ENCODE data around the gene ASPA. TPM values are rescaled to one million over a fixed set of nuclear protein-coding genes. Genes with fewer than 3 reads are reported as not detected.
"Not testable (repeated sequence)": the region's sequence is repeated elsewhere in the genome, so short reads cannot be mapped to it uniquely, and the experiment has no call there.

The ASPA gene
- not detected for polyA plus RNA-seq (2013, experiment 1 of 2)
- not detected for polyA plus RNA-seq (2013, experiment 2 of 2)

- Histone ChIP-seq H3K4me3 (ENCODE audit: low read length) (no peak within 1 kb of the TSS), H3K27me3 (ENCODE audit: insufficient read depth, low read length) (no peaks in the 10 kb centered on the region)
Measured at GRCh38 chr17:3475812-3476610, at the start of gene ASPA. ASPA (plus strand) TSS chr17:3475997; CDS start chr17:3476160, 163 bp downstream.

GRCh38 chr17:3433215-3433614 lies 42.6 kb upstream of the ASPA start:
- not testable (repeated sequence) for H3K36me3 ChIP-seq (ENCODE audit: insufficient read depth, low read length)
- 36% methylated on average over 7 of the region's 7 CpGs for WGBS

More at GRCh38 chr17:3475812-3476610, at the start of gene ASPA:
- Histone ChIP-seq H3K9ac (ENCODE audit: low read depth, low read length) (no peak within 1 kb of the TSS), H3K4me1 (ENCODE audit: insufficient read depth, low read length) (peaks cover 13% of the 10 kb centered on the region; the same call in 1 of the 2 replicates), H3K27ac (ENCODE audit: low read depth, low read length) (no peak within 1 kb of the TSS), H3K36me3 (ENCODE audit: insufficient read depth, low read length) (no peaks in the 10 kb centered on the region), H3K9me3 (ENCODE audit: insufficient read depth, low read depth, low read length) (no peaks in the 10 kb centered on the region)
- WGBS, result 84% methylated on average over 7 of the region's 7 CpGs

GRCh38 chr17:3433741-3434140 lies 42.1 kb upstream of the ASPA start, which contains the start of gene OR1E2:
OR1E2 (minus strand) TSS chr17:3433841; CDS start chr17:3433841, 0 bp downstream.
- no peak within 1 kb of the TSS for H3K27ac ChIP-seq (ENCODE audit: low read depth, low read length)
- H3K9ac ChIP-seq (ENCODE audit: low read depth, low read length), result no peak within 1 kb of the TSS
- 74% methylated on average over 3 of the region's 3 CpGs for WGBS
- no peaks in the 10 kb centered on the region for H3K36me3 ChIP-seq (ENCODE audit: insufficient read depth, low read length)
- no peaks in the 10 kb centered on the region for H3K27me3 ChIP-seq (ENCODE audit: insufficient read depth, low read length)
- H3K4me3 ChIP-seq (ENCODE audit: low read length), result no peak within 1 kb of the TSS
- no peaks in the 10 kb centered on the region; the same call in 1 of the 2 replicates for H3K4me1 ChIP-seq (ENCODE audit: insufficient read depth, low read length)
- peaks cover 12% of the 10 kb centered on the region; the same call in 1 of the 2 replicates for H3K9me3 ChIP-seq (ENCODE audit: insufficient read depth, low read depth, low read length)

More at GRCh38 chr17:3433215-3433614, 42.6 kb upstream of the ASPA start:
- H3K9ac ChIP-seq (ENCODE audit: low read depth, low read length); H3K27me3 ChIP-seq (ENCODE audit: insufficient read depth, low read length); H3K4me3 ChIP-seq (ENCODE audit: low read length); H3K4me1 ChIP-seq (ENCODE audit: insufficient read depth, low read length); H3K27ac ChIP-seq (ENCODE audit: low read depth, low read length): not testable (repeated sequence)
- H3K9me3 ChIP-seq (ENCODE audit: insufficient read depth, low read depth, low read length), result peaks cover 12% of the 10 kb centered on the region; the same call in 1 of the 2 replicates

- Histone ChIP-seq H3K9ac (ENCODE audit: low read depth, low read length) (no peak overlapping the region), H3K27me3 (ENCODE audit: insufficient read depth, low read length) (no peaks in the 10 kb centered on the region), H3K4me3 (ENCODE audit: low read length) (no peak overlapping the region), H3K9me3 (ENCODE audit: insufficient read depth, low read depth, low read length) (no peaks in the 10 kb centered on the region), H3K36me3 (ENCODE audit: insufficient read depth, low read length) (no peaks in the 10 kb centered on the region), H3K4me1 (ENCODE audit: insufficient read depth, low read length) (no peaks in the 10 kb centered on the region; the same call in 1 of the 2 replicates), H3K27ac (ENCODE audit: low read depth, low read length) (no peak overlapping the region)
- 45% methylated on average over 1 of the region's 1 CpG for WGBS
Measured at GRCh38 chr17:3438368-3438767, 37.4 kb upstream of the ASPA start.

GRCh38 chr17:3440451-3440850 lies 35.3 kb upstream of the ASPA start:
- H3K9ac ChIP-seq (ENCODE audit: low read depth, low read length), result no peak overlapping the region
- H3K36me3 ChIP-seq (ENCODE audit: insufficient read depth, low read length), result no peaks in the 10 kb centered on the region
- WGBS, result 93% methylated on average over 1 of the region's 2 CpGs

GRCh38 chr17:3447625-3448024 lies 28.2 kb upstream of the ASPA start:
- H3K4me1 ChIP-seq (ENCODE audit: insufficient read depth, low read length), result no peaks in the 10 kb centered on the region
- no peak overlapping the region for H3K9ac ChIP-seq (ENCODE audit: low read depth, low read length)
- H3K4me3 ChIP-seq (ENCODE audit: low read length), result no peak overlapping the region
- 64% methylated on average over 2 of the region's 2 CpGs for whole genome bisulfite sequencing
- no peak overlapping the region for H3K27ac ChIP-seq (ENCODE audit: low read depth, low read length)
- no peaks in the 10 kb centered on the region for H3K27me3 ChIP-seq (ENCODE audit: insufficient read depth, low read length)
- no peaks in the 10 kb centered on the region for H3K36me3 ChIP-seq (ENCODE audit: insufficient read depth, low read length)
- no peaks in the 10 kb centered on the region for H3K9me3 ChIP-seq (ENCODE audit: insufficient read depth, low read depth, low read length)

More at GRCh38 chr17:3440451-3440850, 35.3 kb upstream of the ASPA start:
- Histone ChIP-seq H3K27ac (ENCODE audit: low read depth, low read length) (no peak overlapping the region), H3K27me3 (ENCODE audit: insufficient read depth, low read length) (no peaks in the 10 kb centered on the region), H3K4me1 (ENCODE audit: insufficient read depth, low read length) (no peaks in the 10 kb centered on the region; the same call in 1 of the 2 replicates), H3K4me3 (ENCODE audit: low read length) (no peak overlapping the region), H3K9me3 (ENCODE audit: insufficient read depth, low read depth, low read length) (no peaks in the 10 kb centered on the region)

- no peaks in the 10 kb centered on the region for H3K27me3 ChIP-seq (ENCODE audit: insufficient read depth, low read length)
- H3K36me3 ChIP-seq (ENCODE audit: insufficient read depth, low read length), result no peaks in the 10 kb centered on the region
- no peaks in the 10 kb centered on the region for H3K9me3 ChIP-seq (ENCODE audit: insufficient read depth, low read depth, low read length)
- H3K9ac ChIP-seq (ENCODE audit: low read depth, low read length), result no peak overlapping the region
- no peaks in the 10 kb centered on the region for H3K4me1 ChIP-seq (ENCODE audit: insufficient read depth, low read length)
- H3K4me3 ChIP-seq (ENCODE audit: low read length), result no peak overlapping the region
- 92% methylated on average over 2 of the region's 2 CpGs for WGBS
- no peak overlapping the region for H3K27ac ChIP-seq (ENCODE audit: low read depth, low read length)
Measured at GRCh38 chr17:3448059-3448665, 27.6 kb upstream of the ASPA start.

- WGBS, result no CpG with 5 or more reads among the region's 1 CpG
- H3K9me3 ChIP-seq (ENCODE audit: insufficient read depth, low read depth, low read length), result not testable (repeated sequence)
Measured at GRCh38 chr17:3466355-3466754, 9.4 kb upstream of the ASPA start.

GRCh38 chr17:3469529-3469928 lies 6.3 kb upstream of the ASPA start:
- no peak overlapping the region for H3K4me3 ChIP-seq (ENCODE audit: low read length)
- no peaks in the 10 kb centered on the region for H3K9me3 ChIP-seq (ENCODE audit: insufficient read depth, low read depth, low read length)
- H3K36me3 ChIP-seq (ENCODE audit: insufficient read depth, low read length), result no peaks in the 10 kb centered on the region
- H3K27me3 ChIP-seq (ENCODE audit: insufficient read depth, low read length), result no peaks in the 10 kb centered on the region
- H3K4me1 ChIP-seq (ENCODE audit: insufficient read depth, low read length), result no peaks in the 10 kb centered on the region
- no peak overlapping the region for H3K9ac ChIP-seq (ENCODE audit: low read depth, low read length)
- no peak overlapping the region for H3K27ac ChIP-seq (ENCODE audit: low read depth, low read length)
- WGBS, result 67% methylated on average over 5 of the region's 5 CpGs

More at GRCh38 chr17:3466355-3466754, 9.4 kb upstream of the ASPA start:
- not testable (repeated sequence) for H3K36me3 ChIP-seq (ENCODE audit: insufficient read depth, low read length); H3K4me3 ChIP-seq (ENCODE audit: low read length); H3K9ac ChIP-seq (ENCODE audit: low read depth, low read length); H3K27ac ChIP-seq (ENCODE audit: low read depth, low read length); H3K4me1 ChIP-seq (ENCODE audit: insufficient read depth, low read length); H3K27me3 ChIP-seq (ENCODE audit: insufficient read depth, low read length)

- Histone ChIP-seq H3K4me3 (ENCODE audit: low read length) (no peak within 1 kb of the TSS), H3K9ac (ENCODE audit: low read depth, low read length) (no peak within 1 kb of the TSS), H3K27ac (ENCODE audit: low read depth, low read length) (no peak within 1 kb of the TSS), H3K27me3 (ENCODE audit: insufficient read depth, low read length) (no peaks in the 10 kb centered on the region), H3K36me3 (ENCODE audit: insufficient read depth, low read length) (no peaks in the 10 kb centered on the region), H3K9me3 (ENCODE audit: insufficient read depth, low read depth, low read length) (no peaks in the 10 kb centered on the region), H3K4me1 (ENCODE audit: insufficient read depth, low read length) (peaks cover 13% of the 10 kb centered on the region; the same call in 1 of the 2 replicates)
- 95% methylated on average over 38 of the region's 38 CpGs for WGBS
Measured at GRCh38 chr17:3471599-3471998, 4.2 kb upstream of the ASPA start, which contains the start of gene SPATA22. SPATA22 (minus strand) TSS chr17:3471819; CDS start chr17:3469325, 2,494 bp downstream.

- Histone ChIP-seq H3K4me1 (ENCODE audit: insufficient read depth, low read length) (peaks cover 13% of the 10 kb centered on the region; the same call in 1 of the 2 replicates), H3K36me3 (ENCODE audit: insufficient read depth, low read length) (no peaks in the 10 kb centered on the region), H3K27ac (ENCODE audit: low read depth, low read length) (no peak overlapping the region), H3K27me3 (ENCODE audit: insufficient read depth, low read length) (no peaks in the 10 kb centered on the region), H3K9me3 (ENCODE audit: insufficient read depth, low read depth, low read length) (no peaks in the 10 kb centered on the region), H3K9ac (ENCODE audit: low read depth, low read length) (no peak overlapping the region), H3K4me3 (ENCODE audit: low read length) (no peak overlapping the region)
- WGBS, result 97% methylated on average over 21 of the region's 21 CpGs
Measured at GRCh38 chr17:3472137-3472536, 3.7 kb upstream of the ASPA start.
